Activated CD8-positive, alpha-beta T cell treated with anti-CD3 and anti-CD28 coated beads, Interleukin-2, amount 10 ng/mL, durations not matched to agents 7 days and 5 days (primary cell): ENCODE measurements around the gene POLR3H. TPM values are rescaled to one million over a fixed set of nuclear protein-coding genes. Genes with fewer than 3 reads are reported as not detected.
"Not testable (repeated sequence)": the region's sequence is repeated elsewhere in the genome, so short reads cannot be mapped to it uniquely, and the experiment has no call there.

Source experiments
- ATAC-seq: fragments of 150-1000 bp; cut with Tn5 transposase; one replicate; pipeline ENCODE4 v1.10.0; 2021; ENCODE audit warnings: moderate library complexity
- CTCF ChIA-PET: fragments of 350-600 bp; sonication (Branson Sonifier 250); formaldehyde crosslinking; loops from one replicate; lab custom pipeline; 2021; ENCODE audit warnings: antibody characterized with exemption; lab: Charles Lee
- POLR2A ChIA-PET: fragments of 350-600 bp; sonication (Branson Sonifier 250); formaldehyde crosslinking; loops from one replicate; lab custom pipeline; 2021; ENCODE audit warnings: antibody characterized with exemption; lab: Charles Lee
- DNase-seq: peaks from one replicate; pipeline ENCODE4 v3.0.0-alpha.2; 2020
- H3K27ac Mint-ChIP-seq: one replicate; pipeline ENCODE4 v1.8.0; 2021; ENCODE audit warnings: mild to moderate bottlenecking, mixed read lengths
- H3K27me3 Mint-ChIP-seq: one replicate; pipeline ENCODE4 v1.8.0; 2021; ENCODE audit warnings: low read depth, mixed read lengths
- H3K36me3 Mint-ChIP-seq: one replicate; pipeline ENCODE4 v1.8.0; 2021; ENCODE audit warnings: low read depth, mixed read lengths
- H3K4me1 Mint-ChIP-seq: one replicate; pipeline ENCODE4 v1.8.0; 2021; ENCODE audit warnings: low read depth, mixed read lengths
- H3K4me3 Mint-ChIP-seq: one replicate; pipeline ENCODE4 v1.8.0; 2021; ENCODE audit warnings: mild to moderate bottlenecking, mixed read lengths
- H3K9me3 Mint-ChIP-seq: one replicate; pipeline ENCODE4 v1.8.0; 2022; ENCODE audit warnings: mixed read lengths; ENCODE audit not compliant: insufficient read depth
- total RNA-seq, 2 experiments: library from RNA; stranded (reverse); gene quantifications; one replicate each; pipeline ENCODE4 v1.2.3, GENCODE V29; 2021

Gene POLR3H
- total RNA-seq, 2 experiments from 2014 or later, result 31.3 to 31.9 TPM

- H3K4me1 Mint-ChIP-seq, result peaks cover 5% of the 10 kb centered on the region
- no peak overlapping the region for H3K4me3 Mint-ChIP-seq
- no peaks in the 10 kb centered on the region for H3K27me3 Mint-ChIP-seq
- H3K36me3 Mint-ChIP-seq, result peaks cover 15% of the 10 kb centered on the region
- POLR2A ChIA-PET, result no interaction called here
- ATAC-seq (no peak), DNase-seq (no peak)
- CTCF ChIA-PET, result interaction anchor here (1.3 to 2.2 kb wide), 2 partner anchors 12 to 42 kb away, joined by 3 to 12 read pairs; partner anchors contain the start of gene PMM1
- no peak overlapping the region for H3K27ac Mint-ChIP-seq
- no peaks in the 10 kb centered on the region for H3K9me3 Mint-ChIP-seq
Measured at GRCh38 chr22:41578114-41578513, 33.8 kb upstream of the POLR3H start.

DNA sequence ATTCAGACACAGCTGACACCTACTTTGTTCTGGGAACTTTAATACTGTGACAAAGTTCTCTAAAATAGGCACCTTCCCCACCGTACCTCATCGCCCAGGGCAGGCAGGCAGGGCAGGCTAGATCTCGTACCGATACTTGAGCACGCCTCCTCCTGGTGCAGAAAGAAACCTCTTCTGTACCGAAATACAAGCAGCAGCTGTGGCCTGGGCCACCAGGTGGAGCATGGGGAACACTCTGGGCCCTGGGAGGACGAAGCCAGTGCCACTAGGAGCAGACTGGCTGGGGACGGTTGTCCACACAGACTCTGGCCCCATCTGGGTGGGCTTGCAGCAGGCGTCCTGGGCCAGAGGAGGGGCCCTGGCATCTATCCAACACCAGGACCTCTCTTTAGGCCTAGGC is 32.6 kb upstream of the POLR3H start:
- H3K4me1 Mint-ChIP-seq, result peaks cover 5% of the 10 kb centered on the region
- no peaks in the 10 kb centered on the region for H3K9me3 Mint-ChIP-seq
- peak; percentile 64 for DNase-seq
- H3K27me3 Mint-ChIP-seq, result no peaks in the 10 kb centered on the region
- CTCF ChIA-PET, result interaction anchor here (0.9 to 2.2 kb wide), 9 partner anchors 9 to 90 kb away, joined by 3 to 12 read pairs (median 3); partner anchors contain the start of gene PMM1
- ATAC-seq, result peak; percentile 80
- POLR2A ChIA-PET, result interaction anchor here (1.3 kb wide), 1 partner anchor 12 kb away, joined by 6 read pairs; the partner anchor contains the start of gene PMM1
- H3K4me3 Mint-ChIP-seq, result no peak overlapping the region
- H3K27ac Mint-ChIP-seq, result no peak overlapping the region
- peaks cover 8% of the 10 kb centered on the region for H3K36me3 Mint-ChIP-seq

DNA sequence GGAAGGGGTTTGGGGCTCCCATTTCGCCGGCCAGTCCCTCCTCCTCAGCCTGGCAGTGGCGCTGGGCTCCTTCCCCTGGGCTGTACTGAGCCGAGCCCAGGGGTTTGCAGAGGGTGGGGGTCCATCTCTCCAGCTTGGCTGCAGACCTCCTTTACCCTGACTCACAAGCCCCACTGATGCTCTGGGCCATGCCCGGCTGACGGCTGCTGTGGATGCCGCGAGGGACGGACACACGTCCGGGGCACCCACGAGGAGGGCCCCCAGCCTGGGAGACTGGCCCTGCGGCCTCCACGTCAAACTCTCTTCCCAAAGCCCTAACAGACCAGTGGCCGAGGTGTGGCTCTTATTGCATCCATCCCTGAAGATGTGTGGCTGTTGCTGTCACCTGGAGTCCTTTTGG is 31.3 kb upstream of the POLR3H start:
- no peaks in the 10 kb centered on the region for H3K9me3 Mint-ChIP-seq
- H3K36me3 Mint-ChIP-seq, result peaks cover 8% of the 10 kb centered on the region
- H3K27ac Mint-ChIP-seq, result no peak overlapping the region
- POLR2A ChIA-PET, result interaction anchor here (1.3 to 1.4 kb wide), 2 partner anchors 14 to 23 kb away, joined by 3 to 6 read pairs; partner anchors contain the start of gene PMM1
- H3K4me3 Mint-ChIP-seq, result no peak overlapping the region
- peaks cover 5% of the 10 kb centered on the region for H3K4me1 Mint-ChIP-seq
- CTCF ChIA-PET, result interaction anchor here (1.2 kb wide), 1 partner anchor 21 kb away, joined by 3 read pairs; no protein-coding TSS in a partner anchor
- DNase-seq (no peak), ATAC-seq (no peak)
- no peaks in the 10 kb centered on the region for H3K27me3 Mint-ChIP-seq

DNA sequence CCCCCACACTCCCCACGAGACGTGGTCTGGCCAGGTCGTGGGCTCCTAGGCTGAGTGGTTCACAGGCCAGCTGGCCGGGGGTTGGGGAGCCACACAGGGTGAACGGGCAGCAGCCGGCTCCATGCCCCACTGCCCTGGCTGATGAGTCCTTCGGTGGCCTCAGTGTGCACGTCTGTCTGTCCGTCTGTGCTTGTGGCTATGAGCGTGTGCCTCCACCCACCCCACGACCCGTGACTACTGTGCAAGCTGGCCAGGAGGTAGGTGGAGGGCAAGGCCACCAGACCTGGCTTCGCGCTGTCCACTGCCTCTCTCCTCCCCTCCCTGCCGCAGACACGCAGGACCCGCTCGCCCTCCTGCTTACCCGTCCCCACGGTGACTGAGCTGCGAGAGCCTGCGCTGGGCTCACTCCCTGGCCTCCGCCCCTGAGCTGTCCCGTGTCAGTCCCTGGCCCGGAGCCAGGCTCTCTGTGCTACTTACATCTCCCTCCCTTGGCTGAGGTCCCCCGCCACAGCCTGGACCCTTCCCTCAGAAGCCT is 30.6 kb upstream of the POLR3H start:
- H3K36me3 Mint-ChIP-seq, result peaks cover 8% of the 10 kb centered on the region
- no peak for DNase-seq
- no peak overlapping the region for H3K27ac Mint-ChIP-seq
- ChIA-PET CTCF (no interaction called here), POLR2A (interaction anchor here (1.4 kb wide), 1 partner anchor 23 kb away, joined by 3 read pairs; no protein-coding TSS in a partner anchor)
- no peaks in the 10 kb centered on the region for H3K9me3 Mint-ChIP-seq
- ATAC-seq, result no peak
- no peak overlapping the region for H3K4me3 Mint-ChIP-seq
- no peaks in the 10 kb centered on the region for H3K27me3 Mint-ChIP-seq
- no peaks in the 10 kb centered on the region for H3K4me1 Mint-ChIP-seq

DNA sequence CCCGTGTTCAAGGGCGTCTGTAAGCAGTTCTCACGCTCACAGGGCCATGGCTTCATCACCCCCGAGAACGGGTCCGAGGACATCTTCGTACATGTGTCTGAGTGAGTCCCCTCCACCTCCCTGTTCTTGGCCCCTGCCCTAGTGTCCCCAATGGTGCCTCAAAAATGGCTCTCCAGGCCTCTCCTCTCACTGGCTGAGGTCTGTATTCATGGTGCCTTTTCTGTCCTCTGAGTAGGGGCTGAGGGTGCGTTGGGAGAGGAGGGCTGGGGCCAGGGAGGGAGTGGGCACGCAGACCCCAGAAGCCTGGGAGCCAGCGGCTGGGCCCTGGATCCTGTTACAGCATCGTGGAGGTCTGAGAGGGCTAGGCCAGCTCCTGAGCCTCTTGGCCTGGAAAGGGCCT is 29.4 kb upstream of the POLR3H start:
- H3K9me3 Mint-ChIP-seq, result no peaks in the 10 kb centered on the region
- POLR2A ChIA-PET, result no interaction called here

DNA sequence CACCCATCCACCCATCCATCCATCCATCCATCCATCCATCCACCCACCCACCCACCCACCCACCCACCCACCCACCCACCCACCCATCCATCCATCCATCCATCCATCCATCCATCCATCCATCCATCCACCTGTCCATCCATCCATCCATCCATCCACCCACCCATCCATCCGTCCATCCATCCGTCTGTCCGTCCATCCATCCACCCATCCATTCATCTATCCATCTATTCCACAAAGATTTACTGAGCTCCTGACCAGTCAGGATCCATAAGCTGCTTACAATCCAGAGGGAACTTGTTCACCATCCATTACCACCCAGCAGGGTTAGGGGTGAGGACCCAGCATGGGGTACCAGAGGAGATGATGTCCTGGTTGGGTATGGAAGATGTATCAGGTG is 28.0 kb upstream of the POLR3H start:
- CTCF ChIA-PET, result interaction anchor here (0.9 kb wide), 1 partner anchor 169 kb away, joined by 3 read pairs; no protein-coding TSS in a partner anchor
- ATAC-seq, POLR2A ChIA-PET, H3K27ac Mint-ChIP-seq, H3K36me3 Mint-ChIP-seq, H3K4me1 Mint-ChIP-seq, H3K4me3 Mint-ChIP-seq, DNase-seq, H3K9me3 Mint-ChIP-seq, H3K27me3 Mint-ChIP-seq: not testable (repeated sequence)

More for the DNA sequence above, 29.4 kb upstream of the POLR3H start:
- no peak for DNase-seq
- CTCF ChIA-PET, result no interaction called here
- peaks cover 6% of the 10 kb centered on the region for H3K36me3 Mint-ChIP-seq
- H3K27me3 Mint-ChIP-seq, result no peaks in the 10 kb centered on the region
- no peak overlapping the region for H3K4me3 Mint-ChIP-seq
- H3K27ac Mint-ChIP-seq, result no peak overlapping the region
- no peak for ATAC-seq
- H3K4me1 Mint-ChIP-seq, result no peaks in the 10 kb centered on the region

DNA sequence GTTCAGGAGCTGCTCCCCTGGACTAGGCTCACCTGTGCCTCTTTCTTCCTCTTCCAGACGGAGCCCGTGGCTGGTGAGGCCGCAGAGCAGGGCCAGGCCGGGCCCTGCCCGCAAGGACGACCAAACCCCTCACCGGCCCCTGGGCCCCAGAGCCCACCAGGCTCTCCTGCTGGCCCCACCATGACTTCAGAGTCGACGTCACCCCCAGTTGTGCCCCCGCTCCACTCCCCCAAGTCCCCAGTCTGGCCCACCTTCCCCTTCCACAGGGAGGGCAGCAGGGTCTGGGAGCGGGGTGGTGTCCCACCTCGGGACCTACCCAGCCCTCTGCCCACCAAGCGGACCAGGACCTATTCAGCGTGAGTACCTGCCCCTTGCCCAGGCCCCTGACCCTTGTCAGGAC is 27.5 kb upstream of the POLR3H start:
- H3K4me3 Mint-ChIP-seq, result no peak overlapping the region
- H3K36me3 Mint-ChIP-seq, result peaks cover 2% of the 10 kb centered on the region
- POLR2A ChIA-PET, result interaction anchor here (2.6 kb wide), 1 partner anchor 18 kb away, joined by 11 read pairs; the partner anchor contains the start of gene PMM1
- H3K27ac Mint-ChIP-seq, result no peak overlapping the region
- DNase-seq, result no peak
- CTCF ChIA-PET, result interaction anchor here (0.9 kb wide), 1 partner anchor 95 kb away, joined by 4 read pairs; no protein-coding TSS in a partner anchor
- no peaks in the 10 kb centered on the region for H3K9me3 Mint-ChIP-seq
- H3K27me3 Mint-ChIP-seq, result peaks cover 3% of the 10 kb centered on the region
- ATAC-seq, result no peak
- no peaks in the 10 kb centered on the region for H3K4me1 Mint-ChIP-seq

DNA sequence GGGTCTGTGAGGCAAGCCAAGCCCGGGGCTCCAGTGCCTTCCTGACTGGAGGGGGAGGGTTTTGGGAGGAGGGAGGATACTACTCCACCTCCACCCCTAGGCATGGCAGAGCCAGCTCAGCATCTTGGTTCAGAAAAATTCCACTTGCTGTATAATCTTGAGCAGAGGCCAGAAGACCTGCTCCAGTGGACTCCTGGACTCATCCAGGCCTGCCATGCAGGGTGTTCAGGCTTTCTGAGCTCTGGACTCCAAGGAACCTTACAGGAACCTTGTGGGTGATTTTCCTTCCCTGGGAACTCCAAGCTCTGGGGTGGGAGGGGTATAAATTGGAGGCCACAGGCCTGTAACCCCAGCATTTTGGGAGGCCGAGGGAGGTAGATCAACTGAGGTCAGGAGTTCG is 26.0 kb upstream of the POLR3H start:
- ATAC-seq, result no peak
- Mint-ChIP-seq H3K9me3 (no peaks in the 10 kb centered on the region), H3K36me3 (no peaks in the 10 kb centered on the region), H3K27ac (no peak overlapping the region), H3K27me3 (peaks cover 3% of the 10 kb centered on the region), H3K4me1 (peaks cover 4% of the 10 kb centered on the region), H3K4me3 (no peak overlapping the region)
- no peak for DNase-seq
- POLR2A ChIA-PET, result interaction anchor here (1.2 to 2.6 kb wide), 2 partner anchors 19 to 51 kb away, joined by 3 to 11 read pairs; partner anchors contain the start of genes DESI1, PMM1 and XRCC6
- CTCF ChIA-PET, result no interaction called here

- H3K27me3 Mint-ChIP-seq, result peaks cover 3% of the 10 kb centered on the region
- ATAC-seq, result no peak
- CTCF ChIA-PET, result interaction anchor here (1.9 kb wide), 1 partner anchor 8 kb away, joined by 7 read pairs; no protein-coding TSS in a partner anchor
- POLR2A ChIA-PET, result no interaction called here
- no peak overlapping the region for H3K4me3 Mint-ChIP-seq
- H3K4me1 Mint-ChIP-seq, result peaks cover 4% of the 10 kb centered on the region
- H3K36me3 Mint-ChIP-seq, result no peaks in the 10 kb centered on the region
- H3K27ac Mint-ChIP-seq, result no peak overlapping the region
- DNase-seq, result no peak
- H3K9me3 Mint-ChIP-seq, result no peaks in the 10 kb centered on the region
Measured at GRCh38 chr22:41568811-41569210, 24.5 kb upstream of the POLR3H start.

DNA sequence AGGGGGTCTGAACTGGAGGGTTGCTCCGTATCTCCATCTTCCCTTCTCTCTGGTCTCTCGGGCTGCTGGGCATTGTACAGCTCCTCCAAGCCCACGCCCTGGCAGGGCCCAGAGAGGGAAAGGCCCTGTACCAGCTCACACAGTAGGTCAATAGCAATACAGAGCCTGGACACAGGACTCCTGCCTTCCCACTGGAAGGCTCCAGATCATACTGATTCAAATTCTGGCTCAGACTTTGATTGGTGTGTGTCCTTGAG is 23.2 kb upstream of the POLR3H start:
- DNase-seq (no peak), ATAC-seq (no peak)
- ChIA-PET POLR2A (no interaction called here), CTCF (interaction anchor here (1.9 kb wide), 2 partner anchors 10 to 30 kb away, joined by 5 to 7 read pairs; no protein-coding TSS in a partner anchor)
- H3K27ac Mint-ChIP-seq, result no peak overlapping the region
- no peak overlapping the region for H3K4me3 Mint-ChIP-seq
- no peaks in the 10 kb centered on the region for H3K36me3 Mint-ChIP-seq
- H3K9me3 Mint-ChIP-seq, result no peaks in the 10 kb centered on the region
- peaks cover 7% of the 10 kb centered on the region for H3K27me3 Mint-ChIP-seq
- H3K4me1 Mint-ChIP-seq, result peaks cover 4% of the 10 kb centered on the region

GRCh38 chr22:41565403-41566054 is 21.3 kb upstream of the POLR3H start:
- H3K27me3 Mint-ChIP-seq, result peaks cover 15% of the 10 kb centered on the region
- H3K4me1 Mint-ChIP-seq, result peaks cover 4% of the 10 kb centered on the region
- ChIA-PET CTCF (interaction anchor here (0.8 to 1.3 kb wide), 2 partner anchors 48 to 162 kb away, joined by 3 read pairs; no protein-coding TSS in a partner anchor), POLR2A (interaction anchor here (0.6 to 1.8 kb wide), 3 partner anchors 22 to 56 kb away, joined by 3 to 4 read pairs (median 3); partner anchors contain the start of genes DESI1, PMM1 and XRCC6)
- ATAC-seq, result peak; percentile 72
- H3K4me3 Mint-ChIP-seq, result no peak overlapping the region
- H3K36me3 Mint-ChIP-seq, result no peaks in the 10 kb centered on the region
- H3K27ac Mint-ChIP-seq, result no peak overlapping the region
- DNase-seq, result peak; percentile 45
- H3K9me3 Mint-ChIP-seq, result no peaks in the 10 kb centered on the region

- ATAC-seq (no peak), DNase-seq (no peak)
- peaks cover 4% of the 10 kb centered on the region for H3K4me1 Mint-ChIP-seq
- peaks cover 21% of the 10 kb centered on the region for H3K27me3 Mint-ChIP-seq
- H3K9me3 Mint-ChIP-seq, result no peaks in the 10 kb centered on the region
- H3K36me3 Mint-ChIP-seq, result no peaks in the 10 kb centered on the region
- H3K27ac Mint-ChIP-seq, result no peak overlapping the region
- CTCF ChIA-PET, result interaction anchor here (1.3 kb wide), 1 partner anchor 161 kb away, joined by 3 read pairs; no protein-coding TSS in a partner anchor
- no peak overlapping the region for H3K4me3 Mint-ChIP-seq
- POLR2A ChIA-PET, result interaction anchor here (1.8 kb wide), 1 partner anchor 25 kb away, joined by 4 read pairs; the partner anchor contains the start of gene PMM1
Measured at GRCh38 chr22:41564563-41564962, 20.3 kb upstream of the POLR3H start.
